Fibroblast of pulmonary artery (primary cell): ENCODE measurements around the gene DDTL.

Experiments used
- DNase-seq: peaks from one replicate; pipeline ENCODE4 v3.0.0-alpha.2; 2010; ENCODE audit warnings: low read depth
- H3K4me3 ChIP-seq: replicated peaks from 2 replicates; pipeline ENCODE4 v1.5.1; 2011; ENCODE audit warnings: low read depth, mild to moderate bottlenecking, control low read depth, low read length, moderate library complexity
- TF ChIP-seq, protein P1 (sequence below): IDR thresholded peaks from 2 replicates; pipeline ENCODE4 v1.5.1; 2011; ENCODE audit warnings: mild to moderate bottlenecking, control low read depth, low read length, inconsistent platforms; ENCODE audit errors: missing control alignments

Gene DDTL

DNA sequence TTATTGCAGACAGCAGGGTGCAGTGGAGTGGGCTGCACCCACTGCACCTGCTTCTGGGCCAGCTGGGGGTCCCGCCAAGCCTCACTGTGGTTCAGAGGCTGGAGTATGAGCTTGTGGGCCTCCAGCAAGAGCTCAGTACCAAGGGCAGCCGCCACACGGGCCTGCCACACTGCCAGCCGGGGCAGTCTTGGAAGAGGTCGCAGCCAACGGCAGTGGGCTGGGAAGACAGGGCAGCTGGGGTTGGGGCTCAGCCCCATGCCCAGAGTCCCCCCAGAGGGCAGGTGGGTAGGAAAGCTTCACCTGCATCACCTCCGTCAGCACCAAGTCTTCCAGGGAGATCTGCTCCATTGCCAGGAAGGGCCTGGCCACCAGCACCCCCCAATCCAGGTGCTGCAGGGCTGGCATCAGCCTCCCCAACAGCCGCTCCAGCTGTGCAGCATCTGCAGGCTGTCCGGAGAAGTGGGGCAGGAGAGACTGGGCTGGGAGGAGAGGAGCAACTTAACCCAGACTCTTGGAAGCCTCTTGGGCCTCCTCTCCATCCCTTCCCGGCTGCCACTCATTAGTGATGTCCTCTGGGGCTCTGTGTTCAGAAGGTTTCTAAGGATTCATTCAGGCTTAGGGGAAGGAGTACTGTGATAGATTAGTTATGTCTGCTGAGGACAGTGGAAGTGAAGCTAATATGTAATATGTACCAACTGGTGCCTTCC, 39.7 kb downstream of the DDTL start:
- no peak overlapping the region for H3K4me3 ChIP-seq
- no peak for DNase-seq
- TF ChIP-seq, protein P1, sequence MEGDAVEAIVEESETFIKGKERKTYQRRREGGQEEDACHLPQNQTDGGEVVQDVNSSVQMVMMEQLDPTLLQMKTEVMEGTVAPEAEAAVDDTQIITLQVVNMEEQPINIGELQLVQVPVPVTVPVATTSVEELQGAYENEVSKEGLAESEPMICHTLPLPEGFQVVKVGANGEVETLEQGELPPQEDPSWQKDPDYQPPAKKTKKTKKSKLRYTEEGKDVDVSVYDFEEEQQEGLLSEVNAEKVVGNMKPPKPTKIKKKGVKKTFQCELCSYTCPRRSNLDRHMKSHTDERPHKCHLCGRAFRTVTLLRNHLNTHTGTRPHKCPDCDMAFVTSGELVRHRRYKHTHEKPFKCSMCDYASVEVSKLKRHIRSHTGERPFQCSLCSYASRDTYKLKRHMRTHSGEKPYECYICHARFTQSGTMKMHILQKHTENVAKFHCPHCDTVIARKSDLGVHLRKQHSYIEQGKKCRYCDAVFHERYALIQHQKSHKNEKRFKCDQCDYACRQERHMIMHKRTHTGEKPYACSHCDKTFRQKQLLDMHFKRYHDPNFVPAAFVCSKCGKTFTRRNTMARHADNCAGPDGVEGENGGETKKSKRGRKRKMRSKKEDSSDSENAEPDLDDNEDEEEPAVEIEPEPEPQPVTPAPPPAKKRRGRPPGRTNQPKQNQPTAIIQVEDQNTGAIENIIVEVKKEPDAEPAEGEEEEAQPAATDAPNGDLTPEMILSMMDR = no peak

DNA sequence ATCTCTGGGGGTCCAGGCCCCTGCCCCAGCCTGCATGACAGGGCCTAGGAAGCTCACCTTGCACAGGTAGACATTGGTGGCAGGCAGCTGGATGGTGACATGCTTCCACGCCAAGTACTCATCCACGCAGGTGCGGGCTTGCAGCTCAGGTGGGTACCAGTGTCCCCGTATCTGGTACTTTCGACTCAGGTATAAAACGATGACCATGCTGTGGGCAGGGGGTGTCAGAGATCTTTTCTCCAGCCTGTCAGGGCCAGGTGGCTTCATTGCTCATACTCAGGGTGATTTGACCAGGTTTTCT, 40.2 kb downstream of the DDTL start:
- TF ChIP-seq, protein P1 = no peak
- no peak overlapping the region for H3K4me3 ChIP-seq
- DNase-seq = no peak

DNA sequence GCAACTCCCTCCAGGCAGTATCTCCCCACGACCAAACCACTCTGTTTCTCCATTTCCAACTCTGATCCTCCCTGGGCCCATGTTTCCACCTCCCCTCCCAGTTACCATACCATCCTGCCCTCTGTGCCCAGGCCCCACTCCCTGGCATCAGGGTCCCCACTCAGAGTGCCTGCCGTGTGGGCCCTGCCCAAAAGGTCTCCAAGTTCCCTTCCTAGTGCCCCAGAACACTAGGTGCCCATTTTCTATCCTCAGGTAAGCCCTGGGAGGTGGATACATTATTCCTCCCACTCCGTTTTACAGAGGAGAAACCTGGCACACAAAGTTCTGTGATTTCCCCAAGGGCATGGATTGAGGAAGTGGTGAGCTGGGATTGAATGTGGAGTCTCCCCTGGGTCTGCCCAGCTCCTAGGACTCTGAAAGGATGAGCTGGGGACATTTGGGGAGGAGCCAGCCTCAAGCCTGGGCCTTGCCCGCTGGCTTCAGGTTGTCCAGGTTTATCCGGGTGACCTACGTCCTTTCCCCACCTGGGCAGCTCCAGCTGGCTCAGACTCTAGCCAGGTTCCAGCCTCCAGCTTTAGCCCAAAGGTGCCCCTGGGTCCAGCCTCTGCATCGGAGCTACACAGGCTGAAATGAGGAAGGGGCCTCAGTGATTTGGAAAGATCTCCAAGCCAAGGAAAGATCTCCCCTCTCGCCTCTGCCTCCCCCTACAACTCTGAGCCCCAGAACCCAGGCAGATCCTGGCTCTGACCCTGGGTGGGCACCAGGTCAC, 40.7 kb downstream of the DDTL start:
- DNase-seq = no peak
- TF ChIP-seq, protein P1 = no peak
- no peak overlapping the region for H3K4me3 ChIP-seq

- TF ChIP-seq, protein P1 = no peak
- no peak overlapping the region for H3K4me3 ChIP-seq
- DNase-seq = no peak
Observed at GRCh38 chr22:24008022-24008283, 41.3 kb downstream of the DDTL start.

DNA sequence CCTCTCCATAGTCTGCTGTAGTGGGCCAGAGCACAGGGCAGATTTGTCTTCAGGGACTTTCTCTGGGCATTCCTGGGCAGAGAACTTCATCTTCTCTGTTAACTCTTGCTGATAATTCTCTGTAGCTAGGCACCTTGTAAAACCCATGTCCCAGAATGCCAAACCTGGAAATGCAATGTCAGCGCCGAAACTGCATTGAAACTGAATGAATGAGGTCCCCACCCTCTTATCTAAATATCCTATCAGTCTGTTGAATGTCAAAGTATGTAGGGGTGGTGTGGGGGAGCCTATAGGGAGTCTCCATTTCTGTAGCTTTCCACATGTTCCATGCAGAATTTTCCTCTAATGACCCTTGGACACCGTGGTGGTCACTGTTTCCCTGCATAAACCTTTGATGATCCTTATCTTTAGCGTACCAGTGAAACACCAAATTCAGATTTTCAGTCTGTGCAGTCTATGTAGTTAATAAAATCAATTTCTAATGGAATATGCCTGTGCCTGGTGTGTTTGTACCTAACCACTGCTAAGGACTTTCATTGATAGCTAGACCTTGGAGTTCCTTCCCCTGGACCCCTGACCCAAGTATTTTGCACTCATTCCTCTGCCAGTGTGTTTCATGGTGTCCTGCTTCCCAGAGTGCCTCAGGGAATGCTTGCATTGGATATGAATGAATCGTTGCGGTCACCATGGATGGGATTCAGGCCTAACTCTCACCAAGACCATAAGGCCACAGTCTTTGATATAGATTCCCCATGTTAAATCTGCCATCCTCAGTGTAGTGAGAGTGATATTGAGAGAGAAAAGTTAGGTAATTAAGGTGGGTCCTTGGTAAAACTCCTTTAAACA, 41.9 kb downstream of the DDTL start:
- TF ChIP-seq, protein P1 = no peak
- no peak overlapping the region for H3K4me3 ChIP-seq
- no peak for DNase-seq

DNA sequence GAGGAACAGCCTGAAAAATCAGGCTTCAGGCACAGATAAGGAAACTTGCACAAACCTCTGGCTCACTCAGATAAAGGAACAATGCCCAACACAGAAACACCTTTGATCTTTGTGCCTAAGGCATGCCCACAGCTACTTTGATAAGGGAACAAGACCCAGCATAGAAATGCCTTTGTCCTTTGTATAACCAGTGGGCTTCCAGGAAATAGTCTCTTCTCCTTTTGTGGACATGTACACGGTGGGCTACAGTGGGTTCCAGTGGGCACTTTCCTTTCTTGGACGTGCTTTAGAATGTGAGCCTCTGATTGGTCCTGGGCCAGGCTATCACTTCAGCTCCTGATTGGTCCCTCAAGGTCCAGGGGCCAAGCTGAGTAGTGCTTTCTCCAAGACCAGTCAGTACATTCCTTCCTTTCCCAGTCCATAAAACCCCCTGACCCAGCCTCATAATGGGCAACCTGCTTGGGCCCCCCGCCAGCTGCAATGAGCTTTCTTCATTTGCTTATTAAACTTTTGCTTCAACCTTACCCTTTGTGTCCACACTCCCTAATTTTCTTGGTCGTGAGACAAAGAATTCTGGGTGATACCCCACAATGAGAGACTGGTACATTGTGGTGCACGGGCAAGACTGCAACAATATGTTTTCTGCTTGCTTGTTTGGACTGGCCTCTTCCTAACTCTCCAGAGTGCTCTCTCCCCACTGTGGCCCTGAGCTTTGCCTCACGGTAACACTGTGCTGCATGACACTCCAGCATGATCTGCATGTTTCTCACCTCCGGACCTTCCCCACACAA, 42.7 kb downstream of the DDTL start:
- no peak overlapping the region for H3K4me3 ChIP-seq
- no peak for DNase-seq
- TF ChIP-seq, protein P1 = no peak
